Muscle of leg (tissue), 11 donors: ENCODE measurements around the gene VDAC2. TPM values are rescaled to one million over a fixed set of nuclear protein-coding genes. Genes with fewer than 3 reads are reported as not detected.
"Not testable (repeated sequence)": the region's sequence is repeated elsewhere in the genome, so short reads cannot be mapped to it uniquely, and the experiment has no call there.

Experiments used
- DNase-seq: peaks from one replicate; pipeline ENCODE4 v3.0.0; 2013
- H3K27ac ChIP-seq: one replicate; pipeline ENCODE4 v1.5.1; 2013; ENCODE audit warnings: mild to moderate bottlenecking, low read length, control low read depth
- H3K27me3 ChIP-seq: one replicate; pipeline ENCODE4 v1.6.1; 2013; ENCODE audit warnings: low read length; ENCODE audit not compliant: control insufficient read depth, insufficient read depth
- H3K36me3 ChIP-seq: one replicate; pipeline ENCODE4 v1.6.1; 2013; ENCODE audit warnings: low read length; ENCODE audit not compliant: control insufficient read depth, insufficient read depth
- H3K4me1 ChIP-seq: one replicate; pipeline ENCODE4 v1.6.1; 2013; ENCODE audit warnings: low read length; ENCODE audit not compliant: control insufficient read depth, insufficient read depth
- H3K4me3 ChIP-seq: one replicate; pipeline ENCODE4 v1.5.1; 2013; ENCODE audit warnings: low read length, control low read depth
- H3K9me3 ChIP-seq: replicated peaks from 2 replicates; pipeline ENCODE4 v1.6.1; 2013; ENCODE audit warnings: low read depth, low read length; ENCODE audit not compliant: control insufficient read depth
- WGBS: methylation state at CpG from one replicate; pipeline ENCODE4 v1.1.5; 2013; ENCODE audit warnings: missing lambda C conversion rate; ENCODE audit not compliant: insufficient coverage; 5-methylcytosine and 5-hydroxymethylcytosine counted together
- polyA plus RNA-seq, 8 donors: library from polyadenylated mRNA; unstranded; fragments of 120-200 nt; gene quantifications; one replicate each; pipeline versions ENCODE4 v1.2.1 to v1.2.3, GENCODE V29; 2013; ENCODE audit warnings: inconsistent platforms in 1 of 8, low replicate concordance in 1 of 8; ENCODE audit not compliant: insufficient read length in 8 of 8, insufficient read depth in 1 of 8
- total RNA-seq: library from RNA; stranded (reverse); fragments of 120-200 nt; gene quantifications from one replicate; pipeline ENCODE4 v1.2.4, GENCODE V29; 2013

Gene VDAC2
- total and polyA plus RNA-seq, 9 donors, result 186 to 334 (median 264) TPM

DNA sequence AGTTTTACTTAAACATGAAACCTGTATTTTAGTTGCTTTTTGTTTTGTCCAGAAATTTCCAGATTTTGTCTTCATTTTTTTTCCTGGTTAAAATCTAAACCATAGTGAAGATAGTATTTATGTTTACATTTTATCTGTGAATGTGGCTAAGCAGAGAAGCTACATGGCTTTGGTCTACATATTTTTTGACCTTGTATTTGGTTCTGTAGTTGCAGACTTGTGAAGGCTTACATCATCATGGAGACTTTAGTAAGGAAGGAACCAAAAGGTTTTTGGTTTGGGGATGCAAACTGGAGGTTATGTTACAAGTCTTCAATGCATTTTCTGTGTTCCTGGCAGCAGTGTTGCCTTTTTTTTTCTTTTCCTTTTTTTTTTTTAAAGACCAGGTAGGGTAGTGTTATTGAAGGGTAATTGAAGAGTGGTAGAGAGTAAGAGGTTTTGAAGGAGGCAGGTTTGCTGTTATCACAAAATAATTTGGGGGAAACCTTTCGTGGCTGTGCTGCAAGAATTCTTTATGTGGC, 30.9 kb upstream of the VDAC2 start:
- no CpG with 5 or more reads among the region's 1 CpG for WGBS
- H3K36me3 ChIP-seq, result peaks cover 17% of the 10 kb centered on the region

DNA sequence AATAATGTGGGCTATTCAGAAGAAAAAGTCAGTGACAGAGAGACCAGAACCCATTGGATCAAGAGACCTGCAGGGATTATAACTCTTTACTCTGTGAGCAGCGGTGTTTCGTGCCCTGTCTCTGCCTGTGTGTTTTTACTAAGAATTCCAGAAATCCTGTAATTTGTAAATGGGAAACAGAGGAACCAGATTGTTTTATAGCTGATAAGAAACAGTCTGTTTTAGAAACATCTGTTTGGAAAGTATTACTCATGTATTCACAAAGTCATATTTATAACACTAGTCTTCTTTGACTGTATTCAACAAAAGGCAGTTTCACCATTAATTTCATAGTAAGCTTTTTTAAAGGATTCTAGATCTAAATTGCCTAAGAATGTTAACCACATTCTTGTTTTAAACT, 30.0 kb upstream of the VDAC2 start:
- Histone ChIP-seq H3K4me3 (no peak overlapping the region), H3K27me3 (no peaks in the 10 kb centered on the region), H3K27ac (no peak overlapping the region), H3K9me3 (no peaks in the 10 kb centered on the region), H3K36me3 (peaks cover 15% of the 10 kb centered on the region), H3K4me1 (no peaks in the 10 kb centered on the region)
- WGBS, result 92% methylated on average over 2 of the region's 2 CpGs
- peak; percentile 15 for DNase-seq

More for the DNA sequence above, 30.9 kb upstream of the VDAC2 start:
- Histone ChIP-seq H3K27ac (no peak overlapping the region), H3K4me1 (no peaks in the 10 kb centered on the region), H3K9me3 (no peaks in the 10 kb centered on the region), H3K4me3 (no peak overlapping the region), H3K27me3 (no peaks in the 10 kb centered on the region)
- DNase-seq, result no peak

DNA sequence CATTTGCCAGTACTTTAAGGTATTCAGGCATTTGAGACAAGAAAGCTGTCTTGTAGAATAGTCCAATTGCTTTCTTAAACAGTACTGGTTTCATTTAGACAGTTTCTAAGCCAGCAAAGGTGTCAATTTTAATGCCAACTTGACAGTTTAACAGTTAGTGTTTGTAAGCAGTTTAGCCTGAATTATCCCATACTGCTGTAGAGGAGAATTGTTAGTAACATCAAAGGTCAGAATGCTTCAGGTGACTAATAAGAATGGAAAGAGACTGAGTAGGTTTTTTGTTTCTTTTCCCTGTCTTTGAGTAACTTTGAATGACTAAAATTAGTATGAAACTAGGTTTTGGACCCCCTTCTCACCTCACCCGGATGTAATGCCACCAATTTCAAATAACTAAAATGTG, 29.5 kb upstream of the VDAC2 start:
- H3K4me3 ChIP-seq, result no peak overlapping the region
- peaks cover 13% of the 10 kb centered on the region for H3K36me3 ChIP-seq
- H3K27ac ChIP-seq, result no peak overlapping the region
- H3K27me3 ChIP-seq, result no peaks in the 10 kb centered on the region
- H3K4me1 ChIP-seq, result no peaks in the 10 kb centered on the region
- WGBS, result no CpG with 5 or more reads among the region's 1 CpG
- no peaks in the 10 kb centered on the region for H3K9me3 ChIP-seq
- DNase-seq, result no peak

DNA sequence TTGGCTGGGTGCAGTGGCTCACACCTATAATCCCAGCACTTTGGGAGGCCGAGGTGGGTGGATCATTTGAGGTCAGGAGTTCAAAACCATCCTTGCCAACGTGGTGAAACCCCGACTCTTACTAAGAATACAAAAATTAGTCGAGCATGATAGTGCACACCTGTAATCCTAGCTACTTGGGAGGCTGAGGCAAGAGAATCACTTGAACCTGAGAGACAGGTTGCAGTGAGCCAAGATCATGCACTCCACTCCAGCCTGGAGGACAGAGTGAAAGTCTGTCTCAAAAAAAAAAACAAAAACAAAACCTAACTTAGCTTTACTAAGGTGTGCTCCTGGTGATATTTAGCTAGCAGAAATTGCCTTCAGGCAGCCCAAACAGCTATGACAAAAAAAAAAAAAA, 24.3 kb upstream of the VDAC2 start:
- DNase-seq, result no peak
- no peaks in the 10 kb centered on the region for H3K9me3 ChIP-seq
- no peak overlapping the region for H3K4me3 ChIP-seq
- no peaks in the 10 kb centered on the region for H3K27me3 ChIP-seq
- no peak overlapping the region for H3K27ac ChIP-seq
- WGBS, result 40% methylated on average over 1 of the region's 4 CpGs
- H3K4me1 ChIP-seq, result no peaks in the 10 kb centered on the region
- H3K36me3 ChIP-seq, result peaks cover 3% of the 10 kb centered on the region

DNA sequence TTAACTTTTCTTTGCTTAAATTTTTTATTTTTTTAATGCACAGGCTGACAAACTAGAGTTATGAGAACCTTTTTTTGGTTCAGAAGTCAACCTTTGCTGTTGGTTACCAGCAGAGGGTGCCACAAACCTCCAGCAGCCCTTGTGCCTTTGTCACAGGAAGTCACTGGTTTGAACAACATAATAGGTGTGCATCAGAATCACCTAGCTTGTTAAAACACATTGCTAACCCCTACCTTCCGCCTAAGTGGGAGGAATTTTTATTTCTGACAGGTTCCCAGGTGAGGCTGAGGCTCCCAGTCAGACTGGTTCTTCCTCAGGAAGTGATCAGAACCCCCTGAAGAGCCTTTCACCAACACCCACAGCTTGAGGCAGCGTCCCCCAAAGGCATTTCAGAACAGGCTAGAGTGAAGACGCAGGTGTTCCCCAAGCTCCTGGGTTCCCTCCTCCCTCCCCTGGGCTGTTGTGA, 22.6 kb upstream of the VDAC2 start:
- Histone ChIP-seq H3K4me1 (no peaks in the 10 kb centered on the region), H3K27me3 (no peaks in the 10 kb centered on the region), H3K9me3 (no peaks in the 10 kb centered on the region), H3K27ac (no peak overlapping the region), H3K36me3 (no peaks in the 10 kb centered on the region), H3K4me3 (no peak overlapping the region)
- peak; percentile 41 for DNase-seq
- WGBS, result 75% methylated on average over 2 of the region's 3 CpGs

DNA sequence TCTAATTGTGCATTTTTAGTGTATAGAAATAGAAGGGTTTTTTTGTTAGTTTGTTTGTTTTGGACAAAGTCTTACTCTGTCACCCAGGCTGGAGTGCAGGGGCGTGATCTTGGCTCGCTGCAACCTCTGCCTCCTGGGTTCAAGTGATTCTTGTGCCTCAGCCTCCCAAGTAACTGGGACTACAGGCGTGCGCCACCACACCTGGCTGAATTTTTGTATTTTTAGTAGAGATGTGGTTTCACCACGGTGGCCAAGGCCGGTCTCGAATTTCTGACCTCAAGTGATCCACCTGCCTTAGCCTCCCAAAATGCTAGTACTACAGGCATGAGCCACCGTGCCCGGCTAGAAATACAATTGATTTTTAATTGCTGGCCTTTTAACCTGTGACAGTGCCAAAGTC, 22.1 kb upstream of the VDAC2 start:
- H3K9me3 ChIP-seq, H3K4me1 ChIP-seq, DNase-seq, H3K27me3 ChIP-seq, H3K36me3 ChIP-seq, H3K4me3 ChIP-seq, H3K27ac ChIP-seq: not testable (repeated sequence)
- 100% methylated on average over 1 of the region's 9 CpGs for WGBS

DNA sequence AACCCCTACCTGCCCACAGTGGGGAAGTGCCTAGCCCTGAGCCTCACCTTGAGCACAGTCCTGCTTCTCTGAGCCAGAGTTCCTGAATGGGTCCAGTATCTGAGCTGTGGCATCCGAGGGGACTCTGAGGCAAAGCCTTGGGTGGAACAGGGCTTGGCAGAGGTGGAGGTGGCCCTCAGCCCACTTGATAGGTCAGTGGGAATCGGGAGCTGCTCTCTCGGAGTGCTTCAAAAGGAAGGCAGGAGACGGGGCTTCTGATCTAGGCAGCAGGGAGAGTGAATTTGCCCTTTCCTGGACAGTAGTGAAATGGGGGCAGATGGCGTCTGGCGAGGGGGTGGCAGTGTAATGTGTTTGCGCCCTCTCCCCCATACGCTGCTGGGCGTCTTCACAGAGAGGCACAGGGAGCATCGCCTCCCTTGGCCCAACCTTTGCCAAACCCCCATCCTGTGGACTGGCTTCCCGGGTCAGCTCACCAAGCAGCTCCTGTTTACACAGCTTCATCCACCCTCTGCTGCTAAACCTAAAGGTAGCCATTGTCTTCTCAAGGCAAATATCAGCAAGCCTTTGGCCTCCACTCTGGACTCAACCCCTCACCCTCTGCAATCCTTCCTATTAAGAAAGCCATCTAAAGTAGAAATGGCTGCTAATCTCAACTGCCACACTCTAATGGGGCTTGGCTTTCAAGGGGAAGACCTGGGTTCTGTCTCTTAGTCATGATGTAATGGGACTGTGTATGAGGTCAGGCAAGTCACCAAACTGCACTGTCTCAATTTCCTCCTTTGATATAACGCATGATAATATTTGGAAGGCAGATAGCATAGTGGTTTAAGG, 21.1 kb upstream of the VDAC2 start:
- DNase-seq, result no peak
- Histone ChIP-seq H3K9me3 (no peaks in the 10 kb centered on the region), H3K4me1 (no peaks in the 10 kb centered on the region), H3K4me3 (no peak overlapping the region), H3K27me3 (no peaks in the 10 kb centered on the region), H3K27ac (no peak overlapping the region), H3K36me3 (no peaks in the 10 kb centered on the region)
- 92% methylated on average over 10 of the region's 12 CpGs for WGBS

DNA sequence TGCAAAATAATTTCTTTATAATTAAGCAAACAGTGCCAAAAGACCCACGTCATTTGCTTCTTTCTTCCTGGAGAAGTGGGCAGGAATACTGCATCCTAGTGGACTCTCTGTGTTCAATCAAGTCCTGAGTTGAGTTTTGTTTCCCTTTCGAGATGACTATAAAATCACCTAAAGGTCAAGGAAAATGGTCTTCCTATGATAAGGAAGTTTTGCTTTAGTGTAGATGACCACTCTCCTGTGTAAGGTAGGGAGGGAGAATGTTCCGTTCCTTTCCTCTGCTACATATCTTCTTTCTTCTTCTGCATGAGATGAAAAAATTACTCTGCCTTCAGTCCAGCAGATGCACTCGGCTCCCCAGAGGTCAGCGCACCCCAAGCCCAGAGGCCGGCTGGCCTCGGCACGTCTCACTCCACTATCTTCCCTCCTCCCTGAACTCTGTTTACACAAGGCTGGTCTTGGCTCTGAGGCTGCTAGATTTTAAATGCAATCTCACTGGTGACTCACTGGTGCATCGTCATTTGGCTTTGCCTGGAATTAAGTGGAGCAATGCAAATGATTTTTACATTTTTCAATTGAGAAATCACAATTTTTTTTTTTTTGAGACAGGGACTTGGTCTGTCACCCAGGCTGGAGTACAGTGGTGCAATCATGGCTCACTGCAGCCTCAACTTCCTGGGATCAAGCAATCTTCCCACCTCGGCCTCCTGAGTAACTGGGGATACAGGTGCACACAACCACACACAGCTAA, 18.6 kb upstream of the VDAC2 start:
- Histone ChIP-seq H3K27me3 (no peaks in the 10 kb centered on the region), H3K4me1 (no peaks in the 10 kb centered on the region), H3K9me3 (no peaks in the 10 kb centered on the region), H3K4me3 (no peak overlapping the region), H3K36me3 (peaks cover 4% of the 10 kb centered on the region), H3K27ac (no peak overlapping the region)
- no peak for DNase-seq
- WGBS, result 58% methylated on average over 5 of the region's 10 CpGs

DNA sequence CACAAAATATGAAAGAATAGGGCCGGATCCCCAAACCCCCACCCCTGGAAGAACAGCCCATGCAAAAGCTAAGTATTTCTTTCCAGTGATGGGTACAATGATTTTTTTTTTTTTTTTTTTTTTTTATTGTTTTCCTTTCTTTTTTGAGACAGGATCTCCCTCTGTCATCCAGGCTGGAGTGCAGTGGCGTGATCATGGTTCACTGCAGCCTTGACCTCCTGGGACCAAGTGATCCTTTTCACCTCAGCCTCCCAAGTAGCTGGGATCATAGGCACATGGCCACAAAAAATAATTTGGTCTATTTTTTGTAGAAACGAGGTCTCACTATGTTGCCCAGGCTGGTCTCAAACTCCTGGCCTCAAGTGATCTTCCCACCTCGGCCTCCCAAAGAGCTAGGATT, 16.0 kb upstream of the VDAC2 start:
- H3K36me3 ChIP-seq, H3K4me3 ChIP-seq, H3K27ac ChIP-seq, H3K4me1 ChIP-seq, H3K27me3 ChIP-seq, H3K9me3 ChIP-seq, DNase-seq: not testable (repeated sequence)
- WGBS, result 100% methylated on average over 2 of the region's 4 CpGs

DNA sequence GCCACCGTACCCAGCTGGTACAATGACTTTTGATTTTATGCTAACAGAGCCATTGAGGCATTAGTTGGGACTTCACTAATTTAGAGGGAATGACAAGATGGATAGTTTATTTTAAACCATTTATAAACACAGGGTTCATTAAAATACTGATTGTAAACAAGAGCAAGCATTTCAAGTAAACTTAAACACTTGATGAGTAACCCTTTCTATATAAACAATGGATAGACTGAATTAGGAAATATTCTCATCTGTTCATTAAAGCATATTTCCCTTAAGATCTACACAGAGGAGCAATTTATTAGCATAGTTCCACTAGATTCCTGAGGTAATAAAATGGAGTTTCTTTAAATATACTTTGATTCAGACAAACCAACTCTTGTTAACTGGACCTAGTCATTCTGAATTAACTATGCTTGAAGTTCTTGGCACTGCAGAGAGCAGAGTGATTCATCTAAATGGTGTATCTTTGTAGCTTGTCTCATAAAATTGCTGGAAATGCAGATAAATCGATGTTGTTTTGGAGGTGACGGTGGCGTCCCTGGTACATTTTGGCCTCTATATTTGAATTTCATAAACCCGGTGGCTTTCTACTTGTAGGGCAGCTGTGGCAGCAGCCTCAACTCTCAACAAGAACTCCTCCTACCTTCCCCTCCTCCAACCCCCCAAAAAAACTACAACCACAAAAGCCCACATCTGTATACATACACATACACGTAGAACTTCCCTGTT, 15.4 kb upstream of the VDAC2 start:
- Histone ChIP-seq H3K27ac (no peak overlapping the region), H3K36me3 (peaks cover 4% of the 10 kb centered on the region), H3K4me3 (no peak overlapping the region), H3K9me3 (no peaks in the 10 kb centered on the region), H3K27me3 (no peaks in the 10 kb centered on the region), H3K4me1 (no peaks in the 10 kb centered on the region)
- 100% methylated on average over 1 of the region's 6 CpGs for WGBS
- no peak for DNase-seq
